ENCODE data around the gene DEF6. TPM values are rescaled to one million over a fixed set of nuclear protein-coding genes. Genes with fewer than 3 reads are reported as not detected.

The DEF6 gene
- total RNA-seq, 1 experiment from 2014 or later: 5.6 TPM

DNA sequence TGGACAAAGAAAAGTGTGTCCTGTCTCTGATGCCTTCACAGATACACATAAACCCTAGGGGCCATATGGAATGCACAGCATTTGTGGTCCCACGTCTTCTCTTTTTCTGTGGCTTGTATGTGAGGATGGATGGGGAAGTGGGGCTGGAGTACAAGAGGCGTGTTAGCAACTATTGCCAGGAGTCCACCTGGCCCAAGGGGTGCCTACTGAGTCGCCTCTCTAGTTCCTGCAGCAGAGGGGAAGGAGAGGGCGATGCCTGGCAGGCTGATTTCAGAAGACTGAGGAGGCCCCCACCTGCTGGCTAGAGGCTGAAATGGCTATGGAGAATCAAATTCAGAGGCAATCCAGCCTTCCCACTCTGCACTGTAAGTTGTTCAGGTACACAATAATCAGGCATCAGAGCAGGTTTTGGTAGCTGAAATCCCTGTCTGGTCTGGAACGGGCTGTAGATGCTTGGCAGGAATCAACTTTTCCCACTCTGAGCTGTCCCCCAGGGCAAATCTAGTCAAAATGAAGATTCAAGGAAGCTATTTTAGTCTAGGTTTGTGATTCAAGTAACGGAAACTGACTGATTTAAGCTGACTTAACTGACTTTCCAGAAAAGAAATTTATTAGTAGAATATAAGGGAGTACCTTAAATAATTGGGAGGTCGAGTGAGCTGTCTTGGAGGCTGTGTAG, 29.9 kb downstream of the DEF6 start:
- Histone ChIP-seq H3K4ac (ENCODE audit: low read depth, low read length) (no peak overlapping the region), H3T11ph (ENCODE audit: low read length) (no peak overlapping the region), H3K18ac (ENCODE audit: insufficient read length, low read depth, low read length) (no peak overlapping the region), H3K79me1 (ENCODE audit: insufficient read depth, low read depth, low read length, poor library complexity, severe bottlenecking) (no peaks in the 10 kb centered on the region), H3K9ac (ENCODE audit: extremely low read depth, insufficient read length, low read length) (no peak overlapping the region), H2BK5ac (ENCODE audit: insufficient read length, low read length) (no peak overlapping the region), H2BK15ac (ENCODE audit: low read depth, low read length) (no peak overlapping the region), H3K79me2 (ENCODE audit: insufficient read depth, low read length) (no peaks in the 10 kb centered on the region), H2AK5ac (ENCODE audit: insufficient read length, low read length) (no peak overlapping the region), H2BK20ac (ENCODE audit: low read depth, low read length, poor library complexity, severe bottlenecking) (no peak overlapping the region), H4K5ac (ENCODE audit: insufficient read length, low read depth, low read length) (no peak overlapping the region), H2BK12ac (ENCODE audit: insufficient read length, low read depth, low read length) (no peak overlapping the region), H3K56ac (ENCODE audit: insufficient read length, low read depth, low read length) (no peak overlapping the region), H3K9me3 (ENCODE audit: control insufficient read depth, low read depth, low read length) (no peaks in the 10 kb centered on the region), H3K14ac (ENCODE audit: insufficient read depth, low read length) (no peak overlapping the region), H4K91ac (ENCODE audit: insufficient read length, low read depth, low read length) (no peak overlapping the region), H3K27me3 (ENCODE audit: insufficient read depth, low read length) (no peaks in the 10 kb centered on the region), H3K4me2 (ENCODE audit: insufficient read depth, insufficient read length, low read length) (no peak overlapping the region), H2BK120ac (ENCODE audit: low read depth, low read length, poor library complexity, severe bottlenecking) (no peak overlapping the region), H3K23me2 (ENCODE audit: insufficient read length, low read depth, low read length, poor library complexity, severe bottlenecking) (no peaks in the 10 kb centered on the region), H2AFZ (ENCODE audit: low read length) (no peak overlapping the region), H3K23ac (ENCODE audit: insufficient read length, low read depth, low read length) (no peak overlapping the region), H3K4me1 (ENCODE audit: insufficient read depth, low read length) (no peaks in the 10 kb centered on the region; the same call in 1 of the 2 replicates), H3K27ac (ENCODE audit: insufficient read length, low read depth, low read length) (no peak overlapping the region), H4K8ac (replicated peaks; ENCODE audit: insufficient read length, low read depth, low read length) (no peak overlapping the region), H4K20me1 (ENCODE audit: control insufficient read depth, insufficient read depth, insufficient read length) (no peaks in the 10 kb centered on the region)
- WGBS (ENCODE audit: extremely low coverage, insufficient read length, low lambda C conversion rate): no CpG with 5 or more reads among the region's 7 CpGs
- TF ChIP-seq, protein P1, sequence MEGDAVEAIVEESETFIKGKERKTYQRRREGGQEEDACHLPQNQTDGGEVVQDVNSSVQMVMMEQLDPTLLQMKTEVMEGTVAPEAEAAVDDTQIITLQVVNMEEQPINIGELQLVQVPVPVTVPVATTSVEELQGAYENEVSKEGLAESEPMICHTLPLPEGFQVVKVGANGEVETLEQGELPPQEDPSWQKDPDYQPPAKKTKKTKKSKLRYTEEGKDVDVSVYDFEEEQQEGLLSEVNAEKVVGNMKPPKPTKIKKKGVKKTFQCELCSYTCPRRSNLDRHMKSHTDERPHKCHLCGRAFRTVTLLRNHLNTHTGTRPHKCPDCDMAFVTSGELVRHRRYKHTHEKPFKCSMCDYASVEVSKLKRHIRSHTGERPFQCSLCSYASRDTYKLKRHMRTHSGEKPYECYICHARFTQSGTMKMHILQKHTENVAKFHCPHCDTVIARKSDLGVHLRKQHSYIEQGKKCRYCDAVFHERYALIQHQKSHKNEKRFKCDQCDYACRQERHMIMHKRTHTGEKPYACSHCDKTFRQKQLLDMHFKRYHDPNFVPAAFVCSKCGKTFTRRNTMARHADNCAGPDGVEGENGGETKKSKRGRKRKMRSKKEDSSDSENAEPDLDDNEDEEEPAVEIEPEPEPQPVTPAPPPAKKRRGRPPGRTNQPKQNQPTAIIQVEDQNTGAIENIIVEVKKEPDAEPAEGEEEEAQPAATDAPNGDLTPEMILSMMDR (conservative IDR thresholded peaks at IDR 0.05): peak; percentile 72
- Mint-ChIP-seq H3K4me3 (no peak overlapping the region), H3K9me3 (peaks cover 5 to 10% of the 10 kb centered on the region in 2 experiments), H3K4me1 (peaks cover 9% of the 10 kb centered on the region in 2 experiments), H3K27me3 (ENCODE audit: low read depth) (peaks cover 8% of the 10 kb centered on the region), H3K36me3 (ENCODE audit: insufficient read depth in 1 of 3, low read depth in 3 of 3) (peaks cover 0 to 3% (median 3%) of the 10 kb centered on the region in 3 experiments; a peak in 4 of 7 replicates), H3K27ac (no peak overlapping the region; a peak in 1 of 7 replicates)
- DNase-seq: peak; percentile 79
